Renal cortical epithelial cell (primary cell): ENCODE data around the gene BCDIN3D. TPM values are rescaled to one million over a fixed set of nuclear protein-coding genes. Genes with fewer than 3 reads are reported as not detected.
"Not testable (repeated sequence)": the region's sequence is repeated elsewhere in the genome, so short reads cannot be mapped to it uniquely, and the experiment has no call there.

Experiments
- DNase-seq: peaks from one replicate; pipeline ENCODE4 v3.0.0-alpha.2; 2011; ENCODE audit warnings: low read depth
- total RNA-seq: library from RNA; depleted of rRNA; stranded (reverse); fragments of >200 nt; gene quantifications from 2 replicates; pipeline ENCODE4 v1.2.3, GENCODE V29; 2014

BCDIN3D gene, protein sequence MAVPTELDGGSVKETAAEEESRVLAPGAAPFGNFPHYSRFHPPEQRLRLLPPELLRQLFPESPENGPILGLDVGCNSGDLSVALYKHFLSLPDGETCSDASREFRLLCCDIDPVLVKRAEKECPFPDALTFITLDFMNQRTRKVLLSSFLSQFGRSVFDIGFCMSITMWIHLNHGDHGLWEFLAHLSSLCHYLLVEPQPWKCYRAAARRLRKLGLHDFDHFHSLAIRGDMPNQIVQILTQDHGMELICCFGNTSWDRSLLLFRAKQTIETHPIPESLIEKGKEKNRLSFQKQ
- 4.0 and 4.3 TPM in 2 replicates for total RNA-seq

DNA sequence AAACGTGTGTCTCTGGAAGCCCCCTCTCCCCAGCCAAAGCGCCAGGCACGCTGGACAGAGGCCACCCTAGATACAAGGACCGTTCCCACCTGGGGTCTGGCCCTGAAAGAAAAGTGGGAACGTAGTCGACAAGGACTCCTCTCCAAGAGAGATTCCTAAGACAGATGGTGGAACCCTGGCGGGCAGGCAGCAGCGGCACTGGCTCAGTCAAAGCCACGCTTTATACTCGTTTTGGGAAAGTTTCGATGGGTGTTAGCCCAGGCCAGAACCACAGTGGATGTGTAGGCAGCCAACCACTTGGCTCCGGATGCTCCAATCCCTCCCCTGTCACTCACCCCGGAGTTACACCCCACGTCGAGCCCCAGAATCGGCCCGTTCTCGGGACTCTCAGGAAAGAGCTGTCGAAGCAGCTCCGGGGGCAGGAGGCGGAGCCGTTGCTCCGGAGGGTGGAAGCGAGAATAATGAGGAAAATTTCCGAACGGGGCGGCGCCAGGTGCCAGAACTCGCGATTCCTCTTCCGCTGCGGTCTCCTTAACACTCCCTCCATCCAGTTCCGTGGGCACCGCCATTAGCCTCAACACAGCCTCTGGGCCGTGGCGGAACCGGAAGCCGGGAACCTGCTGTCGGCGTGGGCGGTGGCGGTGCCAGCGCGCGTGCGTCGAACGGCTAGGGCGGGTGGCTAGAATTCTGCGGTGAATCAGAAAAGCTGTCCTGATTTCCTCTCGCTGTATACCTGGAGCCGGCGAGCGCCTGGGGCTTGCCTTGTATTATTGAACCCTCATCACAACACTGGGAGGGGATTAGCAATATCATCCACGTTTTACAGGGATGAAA is at the start of gene BCDIN3D:
Gene BCDIN3D (minus strand): TSS at position 588 of the 834 bp plus-strand sequence. CDS start 19 bp downstream, at position 569.
- peak; percentile 87 for DNase-seq

DNA sequence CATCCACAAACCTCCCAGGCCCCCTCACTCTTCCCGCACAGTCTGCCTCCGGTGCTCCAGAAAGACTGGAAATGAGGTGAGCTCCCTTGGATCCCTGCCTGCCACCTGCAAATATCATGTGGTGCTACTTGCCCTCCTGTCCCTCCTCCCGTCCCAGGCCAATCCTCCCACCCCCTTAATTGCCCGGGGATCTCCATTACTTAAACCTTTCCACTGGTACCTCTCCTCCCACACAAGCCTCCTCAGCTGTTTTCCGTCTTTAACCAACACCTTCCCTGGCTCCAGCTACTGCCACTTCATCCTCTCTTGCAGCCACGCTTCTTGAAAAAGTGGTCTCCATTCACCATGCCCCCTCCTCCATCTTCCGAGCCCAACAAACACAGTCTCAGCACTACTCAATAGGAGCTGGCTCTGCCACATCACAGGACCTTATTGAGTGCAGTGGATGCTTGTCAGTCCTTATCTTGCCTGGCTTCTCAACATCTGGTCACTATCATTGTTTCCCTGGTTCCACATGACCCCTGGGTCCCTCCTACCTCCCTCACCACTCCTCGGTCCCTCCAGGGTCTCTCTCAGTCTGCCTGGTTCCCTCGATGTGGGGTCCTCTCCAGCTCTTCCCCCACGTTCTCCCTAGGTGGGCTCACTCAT is 49.3 kb upstream of the BCDIN3D start:
- DNase-seq, result no peak

DNA sequence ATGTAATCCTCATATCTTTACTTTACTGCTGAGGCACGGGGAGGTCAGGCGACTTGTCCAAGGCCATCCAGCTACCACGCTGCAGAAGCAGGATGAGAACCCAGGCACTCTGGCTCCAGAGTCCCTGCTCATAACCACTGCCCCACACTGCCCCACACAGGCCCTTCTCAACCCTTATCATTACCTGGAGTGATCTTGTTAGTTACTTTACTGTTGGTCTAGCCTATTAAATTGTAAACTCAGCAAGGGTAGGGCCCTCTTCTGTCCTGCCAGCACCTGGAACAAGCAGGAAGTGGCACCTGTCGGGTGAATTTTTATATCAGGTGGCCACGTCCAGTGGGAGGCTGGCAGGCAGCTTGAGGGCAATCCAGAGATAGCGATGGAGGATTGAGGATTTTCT is 48.6 kb upstream of the BCDIN3D start:
- DNase-seq, result no peak

DNA sequence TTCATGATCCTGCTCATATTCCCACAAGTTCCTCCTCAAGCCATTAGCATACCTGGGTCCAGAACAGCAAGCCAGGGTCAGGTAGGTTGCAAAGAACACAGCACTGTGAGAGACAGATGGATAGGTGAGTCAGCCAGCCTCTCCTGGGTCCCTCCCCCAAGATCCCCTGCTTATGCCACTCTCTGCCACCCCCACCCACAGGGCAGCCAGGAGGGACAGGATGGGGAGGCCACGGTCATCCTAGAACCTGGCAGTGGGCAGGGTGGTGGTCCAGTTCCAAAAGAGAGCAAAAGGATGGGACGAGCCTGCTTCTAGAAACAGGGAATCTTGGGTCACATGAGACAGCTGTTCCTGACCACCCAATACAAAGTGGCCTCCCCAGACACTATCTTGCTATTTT is 48.1 kb upstream of the BCDIN3D start:
- DNase-seq, result no peak

DNA sequence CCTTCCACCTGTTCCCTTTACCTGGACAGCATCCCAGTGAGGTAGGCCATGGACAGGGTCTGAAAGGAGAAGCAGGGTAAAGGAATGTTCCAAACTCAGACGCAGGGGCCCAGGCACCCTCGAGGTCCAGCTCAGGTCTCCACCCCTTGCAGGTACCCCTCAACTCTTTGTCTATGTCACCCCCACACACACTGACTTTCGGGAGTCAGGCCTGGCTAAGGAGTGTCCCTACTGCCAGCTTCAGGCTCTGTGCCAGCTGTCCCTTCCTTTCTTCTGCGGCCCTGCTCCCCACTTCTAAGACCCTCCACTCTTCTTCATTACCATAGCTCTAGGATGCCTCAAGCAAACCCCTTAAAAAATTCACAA is 47.2 kb upstream of the BCDIN3D start:
- DNase-seq, result no peak

DNA sequence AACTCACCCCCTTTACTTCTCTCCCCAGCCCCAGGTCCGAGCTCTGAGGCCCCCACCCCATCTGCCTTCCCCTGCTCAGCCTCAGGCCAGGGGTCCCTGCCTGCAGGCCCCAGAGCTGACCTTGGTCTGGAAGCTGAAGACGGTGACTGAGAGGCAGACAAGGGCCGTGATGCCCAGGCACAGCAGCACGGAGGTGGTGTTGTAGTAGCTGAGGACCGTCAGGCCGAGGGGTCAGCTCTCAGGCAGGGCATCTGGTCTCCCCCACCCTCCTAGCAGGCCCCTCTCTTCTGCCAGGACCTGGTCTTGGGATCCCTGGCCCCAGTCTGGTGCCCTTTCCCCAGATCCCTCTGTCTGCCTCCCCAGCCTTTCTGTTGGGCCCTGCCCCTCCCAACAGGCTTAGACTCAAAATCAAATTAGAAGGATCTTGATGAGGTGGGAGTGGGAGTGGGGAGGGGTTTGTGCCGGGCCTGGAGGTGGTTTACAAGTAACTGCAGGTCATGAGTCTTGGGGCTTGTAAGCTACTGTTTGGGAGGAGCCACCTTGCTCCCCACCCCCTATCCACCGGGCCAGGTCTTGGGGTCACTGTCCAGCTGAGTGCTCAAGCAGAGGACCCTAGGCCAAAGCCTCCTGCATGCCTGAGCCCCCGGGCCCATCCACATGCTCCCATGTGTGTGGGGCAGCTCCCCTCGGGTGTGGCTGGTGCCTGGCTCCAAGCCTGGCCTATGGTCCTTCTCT is 46.6 kb upstream of the BCDIN3D start:
- DNase-seq, result no peak

DNA sequence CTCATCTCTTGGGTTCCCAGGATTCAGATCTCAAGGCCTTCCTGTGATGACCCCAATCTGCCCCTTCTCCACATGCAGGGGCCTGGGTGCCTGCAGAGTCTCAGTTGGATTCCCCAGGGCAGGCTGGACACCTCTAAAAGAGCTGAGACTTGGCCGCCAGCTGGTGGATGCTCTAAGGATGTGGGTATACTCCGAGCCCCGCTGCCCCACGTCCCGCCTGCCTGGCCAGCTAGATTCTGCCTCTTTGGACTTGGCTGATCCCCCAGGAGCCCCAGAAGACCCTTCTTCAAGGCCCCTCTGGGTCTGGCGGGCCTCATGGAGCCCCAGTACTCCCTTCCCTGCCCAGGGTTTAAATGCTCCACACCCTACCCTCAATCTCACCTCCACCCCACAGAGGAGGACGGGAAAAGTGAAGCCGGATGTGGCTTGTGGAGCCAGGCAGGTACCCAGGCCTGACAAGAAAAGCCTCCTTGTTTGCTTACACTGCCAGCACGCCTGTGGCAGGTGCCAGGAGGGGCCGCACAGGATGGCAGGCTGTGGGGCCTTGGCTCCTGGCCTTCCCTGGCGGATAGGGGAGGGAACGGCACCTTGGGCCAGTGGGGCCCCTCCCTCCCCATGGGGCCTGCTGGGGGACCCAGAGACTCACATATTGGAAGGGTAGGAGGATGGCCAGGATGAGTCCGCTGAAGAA is 45.7 kb upstream of the BCDIN3D start:
- no peak for DNase-seq

DNA sequence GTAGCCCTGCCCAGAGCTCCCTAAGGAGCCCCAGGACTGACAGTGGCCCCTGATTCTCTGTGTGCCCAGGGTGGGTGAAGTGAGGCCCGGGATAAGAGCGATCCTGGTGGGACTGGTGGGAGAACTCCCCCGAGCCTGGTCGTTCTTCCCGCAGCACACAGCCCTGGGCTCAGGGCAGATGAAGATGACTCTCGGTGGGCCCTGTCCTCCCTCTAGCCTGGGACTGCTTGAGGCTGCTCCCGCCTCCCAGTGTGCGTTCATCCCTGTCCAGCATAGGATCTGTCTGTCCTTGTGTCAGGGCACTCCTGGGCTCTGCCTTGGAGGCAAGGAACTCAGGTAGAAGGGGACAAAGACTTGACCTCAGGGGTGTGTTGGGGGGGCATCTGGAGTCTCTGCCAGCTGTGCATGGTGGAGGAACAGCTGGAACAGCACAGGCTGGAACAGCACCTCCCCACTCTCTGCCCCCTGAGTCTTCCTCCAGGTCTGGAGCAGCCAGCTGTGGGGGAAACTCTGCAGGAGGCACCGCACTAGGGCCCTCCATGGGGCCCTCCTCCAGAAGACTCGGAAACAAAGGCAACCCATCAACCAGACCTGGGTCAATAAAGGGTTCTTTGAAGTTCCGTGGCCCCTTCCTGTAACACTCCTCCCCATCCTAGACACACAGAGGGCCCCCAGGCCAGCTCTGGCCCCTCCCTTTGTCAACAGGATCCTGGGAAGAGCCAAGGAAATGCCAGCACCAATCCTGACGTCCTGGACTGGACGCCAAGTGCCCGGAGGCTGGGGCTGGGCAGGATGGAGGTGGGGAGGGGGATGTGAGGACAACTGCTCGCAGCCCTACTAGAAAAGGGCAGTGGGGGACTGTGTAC is 44.9 kb upstream of the BCDIN3D start:
- no peak for DNase-seq

DNA sequence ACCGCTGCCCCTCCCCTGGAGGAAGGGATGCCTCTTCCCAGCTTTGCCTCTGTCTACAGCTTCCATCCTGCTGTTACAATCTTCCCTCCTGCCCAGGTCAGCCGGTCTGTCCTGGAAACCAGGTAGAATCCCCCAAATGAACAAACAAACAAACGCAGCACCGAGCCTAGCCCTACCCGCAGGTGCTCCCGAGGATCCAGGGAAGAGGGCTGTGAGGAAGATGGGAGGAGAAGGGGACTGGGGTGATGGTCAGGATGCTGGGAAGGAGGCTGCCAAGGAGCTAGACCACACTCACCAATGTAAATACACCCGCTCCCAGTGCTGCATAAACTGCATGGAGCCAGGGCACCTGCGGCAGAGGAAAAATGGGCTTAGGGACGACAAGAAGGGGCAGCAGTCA is 44.2 kb upstream of the BCDIN3D start:
- no peak for DNase-seq

DNA sequence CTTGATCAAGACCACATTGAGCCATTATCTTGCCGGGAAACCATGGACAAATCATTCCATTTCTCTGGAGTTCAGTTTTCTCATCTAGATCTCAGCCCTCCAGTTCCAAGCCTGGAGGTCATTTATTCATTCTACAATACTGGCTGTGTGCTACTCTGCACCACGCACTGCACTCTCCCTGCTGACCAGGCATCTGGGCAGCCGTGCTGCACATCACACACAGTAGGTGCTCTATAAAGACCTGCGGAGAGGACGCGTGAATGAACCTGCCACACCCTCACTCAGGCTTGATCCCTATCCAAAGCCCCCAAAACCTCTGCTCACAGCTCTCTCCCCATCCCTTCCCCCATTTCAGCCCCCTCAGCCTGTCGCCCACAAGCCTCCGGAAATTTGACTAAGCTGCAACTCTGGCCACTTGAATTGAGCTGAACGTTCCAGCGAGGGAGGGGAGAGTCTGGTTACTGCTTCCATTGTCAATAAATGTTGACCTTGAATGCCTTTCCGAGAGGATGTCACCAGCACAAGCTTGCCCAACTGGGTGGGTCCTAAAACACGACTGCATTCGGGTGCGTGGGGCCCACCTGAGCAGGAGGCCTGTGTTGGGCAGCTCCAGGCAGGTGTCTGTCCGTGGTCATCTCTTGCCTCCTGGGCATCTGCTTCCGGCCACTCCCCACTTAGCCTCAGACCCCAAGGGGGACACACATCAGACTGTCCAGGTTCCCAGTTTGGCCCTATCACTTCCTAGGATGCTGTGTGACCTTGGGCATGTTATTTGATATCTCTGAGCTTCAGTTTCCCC is 43.0 kb upstream of the BCDIN3D start:
- DNase-seq, result no peak

DNA sequence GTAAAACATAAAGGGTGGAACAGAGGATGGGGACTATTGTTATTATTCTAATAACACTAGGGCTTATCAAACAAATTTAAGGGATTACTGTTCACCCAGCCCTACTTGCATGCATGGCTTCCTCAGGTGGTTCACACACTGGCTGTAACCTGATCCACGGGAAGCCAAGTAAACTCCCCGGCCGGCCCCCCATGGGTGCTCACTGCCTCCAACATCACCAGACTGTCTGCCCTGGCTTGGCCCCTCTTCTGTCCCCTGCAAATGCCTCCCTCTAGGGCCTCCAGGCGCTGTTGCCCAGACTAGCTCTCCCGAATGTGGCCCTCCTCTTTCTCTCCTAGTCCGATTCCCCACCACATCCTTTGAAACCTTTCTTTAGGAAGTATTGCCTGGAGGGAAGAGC is 42.2 kb upstream of the BCDIN3D start:
- DNase-seq, result no peak

DNA sequence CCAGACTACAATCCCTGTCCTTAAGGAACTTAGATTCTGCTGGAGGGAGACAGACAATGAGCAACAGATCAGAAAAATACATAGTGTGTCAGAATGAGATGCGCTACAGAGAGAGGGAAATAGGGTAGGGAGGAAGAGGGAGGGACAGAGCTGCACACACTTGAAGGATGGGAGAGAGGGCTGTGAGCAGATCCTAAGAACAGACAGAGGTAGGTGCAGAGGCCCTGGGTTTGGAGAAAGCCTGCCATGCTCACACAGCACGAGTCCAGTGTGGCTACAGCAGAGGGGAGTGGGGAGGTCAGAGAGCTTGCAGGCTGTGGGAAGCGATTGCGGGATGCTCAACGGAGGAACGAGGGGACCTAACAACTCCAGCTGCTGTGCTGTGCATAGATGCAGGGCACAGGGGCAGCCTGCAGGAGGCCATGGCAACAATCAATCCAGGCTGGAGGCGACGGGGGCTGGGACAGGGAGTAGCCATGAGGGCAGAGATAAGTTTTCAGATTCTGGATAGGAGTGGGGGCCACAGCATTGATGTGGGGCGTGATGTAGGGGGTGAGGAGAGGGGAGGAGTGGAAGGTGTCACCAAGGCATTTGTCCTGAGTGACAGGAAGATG is 40.1 kb upstream of the BCDIN3D start:
- no peak for DNase-seq

DNA sequence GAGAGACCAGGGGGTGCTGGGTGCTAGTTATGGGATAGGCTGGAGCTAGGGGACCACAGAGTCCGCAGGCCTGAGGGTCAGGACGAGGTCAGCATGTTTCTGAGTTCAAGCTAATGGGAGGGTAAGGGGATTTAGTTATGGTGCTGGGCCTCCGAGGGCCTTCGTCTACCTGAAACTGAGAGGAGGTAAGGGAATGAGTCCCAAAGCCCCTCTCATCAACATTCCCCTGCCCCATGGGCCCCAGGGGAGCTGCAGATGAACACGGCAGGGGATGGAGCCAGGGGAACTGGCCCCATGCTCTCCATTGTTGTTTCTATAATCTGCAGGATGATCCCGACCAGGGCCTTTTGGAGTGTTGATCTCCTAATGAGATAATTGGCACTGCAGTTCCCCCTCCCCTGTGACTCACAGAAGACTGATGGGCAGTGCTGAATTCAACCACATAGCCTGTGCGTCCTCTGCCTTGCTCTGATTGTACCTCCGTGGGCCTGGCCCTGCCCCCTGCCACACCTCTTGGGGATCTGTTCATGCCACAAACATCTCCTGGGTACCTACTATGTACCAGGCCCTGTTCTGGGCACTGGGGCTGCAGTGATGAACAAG is 39.4 kb upstream of the BCDIN3D start:
- no peak for DNase-seq

DNA sequence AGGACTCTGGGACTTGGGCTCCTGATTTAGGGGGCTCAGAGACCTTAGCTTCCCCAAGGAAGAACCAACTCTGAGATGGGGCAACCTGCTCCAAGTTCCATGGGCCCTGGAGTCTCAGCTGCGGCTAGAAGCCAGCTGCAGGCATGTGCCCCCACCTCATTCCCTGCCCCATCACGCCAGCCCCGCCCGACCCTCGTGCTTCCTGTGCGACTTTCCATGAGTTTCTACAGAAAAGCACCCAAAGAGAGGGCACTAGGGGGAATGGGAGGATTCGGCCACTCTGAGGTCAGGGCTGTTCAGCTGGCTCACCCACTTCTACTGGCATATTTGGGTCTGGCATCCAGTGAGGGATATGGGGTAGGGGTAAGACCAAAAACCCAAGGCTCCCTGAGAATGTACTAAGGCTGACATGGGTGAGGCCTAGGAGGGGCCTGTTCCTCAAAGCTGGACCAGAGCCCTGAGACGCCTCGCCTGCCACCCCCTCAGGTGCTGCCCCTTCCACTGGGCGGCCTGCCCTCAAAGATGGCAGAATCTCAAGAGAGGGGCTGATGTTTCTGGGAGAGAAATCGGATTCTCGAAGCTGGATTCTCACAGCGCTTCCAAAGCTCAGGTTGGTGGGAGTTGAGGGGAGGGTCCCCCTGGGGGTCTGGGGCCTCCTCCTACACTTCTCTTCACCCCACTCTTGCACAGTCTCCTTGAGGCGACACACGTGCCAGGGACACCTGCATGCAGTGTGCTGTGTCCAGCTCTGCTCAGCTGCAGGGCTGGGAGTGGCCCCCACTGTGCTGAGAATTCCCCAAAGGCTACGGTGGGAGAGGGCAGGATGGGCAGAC is 38.7 kb upstream of the BCDIN3D start:
- DNase-seq, result no peak

DNA sequence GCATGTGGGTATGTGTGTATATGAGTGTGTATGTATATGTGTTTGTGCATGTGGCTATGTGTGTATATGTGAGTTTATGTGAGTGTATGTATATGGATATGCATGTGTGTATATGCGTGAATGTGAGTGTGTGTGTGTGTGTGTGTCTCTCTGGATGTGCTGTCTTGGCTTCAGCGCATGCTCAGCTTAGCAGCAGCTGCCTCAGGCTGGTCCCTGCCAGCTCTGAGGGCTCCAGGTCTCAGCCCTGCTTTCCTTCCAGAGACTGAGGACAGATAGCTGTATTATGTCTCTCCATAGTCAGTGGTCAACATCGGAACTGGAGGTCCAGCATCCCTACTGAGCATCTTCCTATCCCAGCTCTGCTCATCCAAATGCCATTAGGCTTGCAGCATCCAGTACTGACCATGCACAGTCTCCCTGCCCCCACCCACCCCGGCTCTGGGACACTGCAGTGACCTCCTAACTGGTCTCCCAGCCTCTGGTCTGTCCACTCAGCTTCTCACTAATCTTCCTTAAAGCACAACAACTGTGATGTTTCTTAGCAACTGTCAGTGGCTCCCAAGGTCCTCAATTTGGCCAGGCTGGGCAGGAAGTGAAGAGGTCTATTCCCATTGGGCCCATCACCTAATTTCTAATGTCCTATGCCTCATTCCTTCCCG is 38.0 kb upstream of the BCDIN3D start:
- DNase-seq, result no peak

DNA sequence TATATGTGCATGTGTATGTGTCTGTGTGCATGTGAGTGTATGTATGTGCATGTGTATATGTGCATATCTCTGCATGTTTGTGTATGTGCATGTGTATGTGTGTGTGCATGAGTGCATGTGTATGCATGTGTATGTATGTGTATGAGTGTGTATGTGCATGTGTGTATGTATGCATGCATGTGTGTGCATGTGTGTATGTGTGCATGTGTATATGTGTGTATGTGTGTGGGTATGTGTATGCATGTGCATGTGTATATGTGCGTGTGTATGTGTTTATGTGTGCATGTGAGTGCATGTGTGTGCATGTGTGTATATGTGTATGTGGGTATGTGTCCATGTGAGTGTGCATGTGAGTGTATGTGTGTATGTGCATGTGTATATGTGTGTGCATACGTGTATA is 36.2 kb upstream of the BCDIN3D start:
- not testable (repeated sequence) for DNase-seq

DNA sequence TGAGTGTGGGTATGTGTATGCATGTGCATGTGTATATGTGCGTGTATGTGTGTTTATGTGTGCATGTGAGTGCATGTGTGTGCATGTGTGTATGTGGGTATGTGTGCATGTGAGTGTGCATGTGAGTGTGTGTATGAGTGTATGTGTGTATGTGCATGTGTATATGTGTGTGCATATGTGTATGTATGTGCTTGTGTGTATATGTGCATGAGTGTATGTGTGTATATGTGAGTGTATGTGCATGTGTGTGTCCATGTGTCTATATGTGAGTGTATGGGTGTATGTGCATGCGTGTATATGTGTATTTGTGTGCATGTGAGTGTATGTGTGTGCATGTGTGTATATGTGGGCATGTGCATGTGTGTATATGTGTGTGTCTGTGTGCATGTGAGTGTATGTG is 35.1 kb upstream of the BCDIN3D start:
- DNase-seq, result no peak
